ENCODE data around the gene FCN2.

FCN2 gene

GRCh38 chr9:134929193-134930158 lies 48.9 kb downstream of the FCN2 start:
- DNase-seq (ENCODE audit: low read depth in 2 of 3, low spot score in 2 of 3): no peak

GRCh38 chr9:134930398-134930797 lies 49.8 kb downstream of the FCN2 start:
- no peak for DNase-seq (ENCODE audit: low read depth in 2 of 3, low spot score in 2 of 3)

- no peak for DNase-seq (ENCODE audit: low read depth in 2 of 3, low spot score in 2 of 3)
Measured at GRCh38 chr9:134932171-134932570, 51.6 kb downstream of the FCN2 start.

- no peak for DNase-seq (ENCODE audit: low read depth in 2 of 3, low spot score in 2 of 3)
Measured at GRCh38 chr9:134932606-134933005, 52.0 kb downstream of the FCN2 start.

- no peak for DNase-seq (ENCODE audit: low read depth in 2 of 3, low spot score in 2 of 3)
Measured at GRCh38 chr9:134933076-134933659, 52.6 kb downstream of the FCN2 start.

GRCh38 chr9:134935056-134935640 lies 54.5 kb downstream of the FCN2 start:
- DNase-seq (ENCODE audit: low read depth in 2 of 3, low spot score in 2 of 3): no peak

- no peak for DNase-seq (ENCODE audit: low read depth in 2 of 3, low spot score in 2 of 3)
Measured at GRCh38 chr9:134935701-134936345, 55.2 kb downstream of the FCN2 start.

GRCh38 chr9:134936346-134937163 lies 55.9 kb downstream of the FCN2 start:
- DNase-seq (ENCODE audit: low read depth in 2 of 3, low spot score in 2 of 3): no peak
